ENCODE results near the gene SUSD6.

SUSD6 gene

GRCh38 chr14:69611172-69612013 lies at the start of gene SUSD6:
TSS of gene SUSD6 (plus strand) at chr14:69611596. CDS start at chr14:69658593, 46,997 bp downstream.
- peak; percentile 82 for DNase-seq

GRCh38 chr14:69561893-69562292 lies 49.5 kb upstream of the SUSD6 start:
- no peak for DNase-seq

- no peak for DNase-seq
Measured at GRCh38 chr14:69567563-69567962, 43.8 kb upstream of the SUSD6 start.

GRCh38 chr14:69569859-69570258 lies 41.5 kb upstream of the SUSD6 start:
- no peak for DNase-seq

GRCh38 chr14:69570836-69571330 lies 40.5 kb upstream of the SUSD6 start:
- no peak for DNase-seq

GRCh38 chr14:69571449-69572029 lies 39.9 kb upstream of the SUSD6 start:
- DNase-seq: no peak

GRCh38 chr14:69572030-69572840 lies 39.2 kb upstream of the SUSD6 start:
- no peak for DNase-seq

- no peak for DNase-seq
Measured at GRCh38 chr14:69572841-69573135, 38.6 kb upstream of the SUSD6 start.

GRCh38 chr14:69573205-69573830 lies 38.1 kb upstream of the SUSD6 start:
- no peak for DNase-seq

GRCh38 chr14:69573831-69574262 lies 37.5 kb upstream of the SUSD6 start:
- DNase-seq: peak; percentile 7

GRCh38 chr14:69574263-69574953 lies 37.0 kb upstream of the SUSD6 start, which contains the start of gene CCDC177:
TSS of gene CCDC177 (minus strand) at chr14:69574871. CDS start at chr14:69573622, 1,249 bp downstream.
- DNase-seq: peak; percentile 73

GRCh38 chr14:69574954-69575295 lies 36.5 kb upstream of the SUSD6 start:
- no peak for DNase-seq

- DNase-seq: no peak
Measured at GRCh38 chr14:69579476-69579875, 31.9 kb upstream of the SUSD6 start.

- no peak for DNase-seq
Measured at GRCh38 chr14:69580009-69580577, 31.3 kb upstream of the SUSD6 start.

- no peak for DNase-seq
Measured at GRCh38 chr14:69581316-69581935, 30.0 kb upstream of the SUSD6 start.

- no peak for DNase-seq
Measured at GRCh38 chr14:69582212-69582611, 29.2 kb upstream of the SUSD6 start.

GRCh38 chr14:69582829-69583228 lies 28.6 kb upstream of the SUSD6 start:
- no peak for DNase-seq

- DNase-seq: no peak
Measured at GRCh38 chr14:69584389-69584788, 27.0 kb upstream of the SUSD6 start.

GRCh38 chr14:69586404-69586803 lies 25.0 kb upstream of the SUSD6 start:
- no peak for DNase-seq

GRCh38 chr14:69587389-69587788 lies 24.0 kb upstream of the SUSD6 start:
- no peak for DNase-seq

GRCh38 chr14:69591317-69591716 lies 20.1 kb upstream of the SUSD6 start:
- no peak for DNase-seq
